ENCODE data around the gene NFKB2.

The NFKB2 gene

DNA sequence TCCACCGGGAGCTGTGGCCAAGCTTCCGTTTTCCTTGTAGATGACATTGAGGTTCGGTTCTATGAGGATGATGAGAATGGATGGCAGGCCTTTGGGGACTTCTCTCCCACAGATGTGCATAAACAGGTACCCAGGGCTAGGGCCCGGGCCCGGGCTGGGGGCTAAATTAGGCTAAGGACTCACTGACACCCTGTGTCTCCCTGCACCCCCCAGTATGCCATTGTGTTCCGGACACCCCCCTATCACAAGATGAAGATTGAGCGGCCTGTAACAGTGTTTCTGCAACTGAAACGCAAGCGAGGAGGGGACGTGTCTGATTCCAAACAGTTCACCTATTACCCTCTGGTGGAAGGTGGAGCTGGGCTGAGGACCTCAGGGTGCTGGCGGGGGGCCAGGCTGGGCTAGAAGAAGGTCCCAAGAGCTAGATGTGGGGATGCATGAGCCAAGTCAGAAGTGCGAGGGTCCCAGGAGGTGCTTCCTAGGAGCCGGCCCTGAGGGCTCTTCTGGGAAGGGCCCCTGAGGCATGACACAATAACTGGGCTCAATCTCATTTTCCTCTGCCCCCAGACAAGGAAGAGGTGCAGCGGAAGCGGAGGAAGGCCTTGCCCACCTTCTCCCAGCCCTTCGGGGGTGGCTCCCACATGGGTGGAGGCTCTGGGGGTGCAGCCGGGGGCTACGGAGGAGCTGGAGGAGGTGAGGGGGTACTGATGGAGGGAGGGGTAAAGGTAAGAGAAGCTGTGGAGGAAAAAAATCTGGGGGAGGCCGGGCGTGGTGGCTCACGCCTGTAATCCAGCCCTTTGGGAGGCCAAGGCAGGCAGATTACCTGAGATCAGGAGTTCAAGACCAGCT, 2.9 kb downstream of the NFKB2 start:
- TF ChIP-seq SIN3A (IDR thresholded peaks at IDR 0.05; ENCODE audit: borderline replicate concordance, insufficient read depth, low read length): no peak
- no peak for TF ChIP-seq FOXP2 (optimal IDR thresholded peaks at IDR 0.05; ENCODE audit: borderline replicate concordance, extremely low read depth, extremely low read length, insufficient read depth)
- TF ChIP-seq TAF1 (IDR thresholded peaks at IDR 0.05; ENCODE audit: borderline replicate concordance, insufficient read depth, low read length): no peak
- TF ChIP-seq POLR2AphosphoS5 (IDR thresholded peaks at IDR 0.05; ENCODE audit: low read depth, low read length): no peak
- TF ChIP-seq, protein P1, sequence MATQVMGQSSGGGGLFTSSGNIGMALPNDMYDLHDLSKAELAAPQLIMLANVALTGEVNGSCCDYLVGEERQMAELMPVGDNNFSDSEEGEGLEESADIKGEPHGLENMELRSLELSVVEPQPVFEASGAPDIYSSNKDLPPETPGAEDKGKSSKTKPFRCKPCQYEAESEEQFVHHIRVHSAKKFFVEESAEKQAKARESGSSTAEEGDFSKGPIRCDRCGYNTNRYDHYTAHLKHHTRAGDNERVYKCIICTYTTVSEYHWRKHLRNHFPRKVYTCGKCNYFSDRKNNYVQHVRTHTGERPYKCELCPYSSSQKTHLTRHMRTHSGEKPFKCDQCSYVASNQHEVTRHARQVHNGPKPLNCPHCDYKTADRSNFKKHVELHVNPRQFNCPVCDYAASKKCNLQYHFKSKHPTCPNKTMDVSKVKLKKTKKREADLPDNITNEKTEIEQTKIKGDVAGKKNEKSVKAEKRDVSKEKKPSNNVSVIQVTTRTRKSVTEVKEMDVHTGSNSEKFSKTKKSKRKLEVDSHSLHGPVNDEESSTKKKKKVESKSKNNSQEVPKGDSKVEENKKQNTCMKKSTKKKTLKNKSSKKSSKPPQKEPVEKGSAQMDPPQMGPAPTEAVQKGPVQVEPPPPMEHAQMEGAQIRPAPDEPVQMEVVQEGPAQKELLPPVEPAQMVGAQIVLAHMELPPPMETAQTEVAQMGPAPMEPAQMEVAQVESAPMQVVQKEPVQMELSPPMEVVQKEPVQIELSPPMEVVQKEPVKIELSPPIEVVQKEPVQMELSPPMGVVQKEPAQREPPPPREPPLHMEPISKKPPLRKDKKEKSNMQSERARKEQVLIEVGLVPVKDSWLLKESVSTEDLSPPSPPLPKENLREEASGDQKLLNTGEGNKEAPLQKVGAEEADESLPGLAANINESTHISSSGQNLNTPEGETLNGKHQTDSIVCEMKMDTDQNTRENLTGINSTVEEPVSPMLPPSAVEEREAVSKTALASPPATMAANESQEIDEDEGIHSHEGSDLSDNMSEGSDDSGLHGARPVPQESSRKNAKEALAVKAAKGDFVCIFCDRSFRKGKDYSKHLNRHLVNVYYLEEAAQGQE (IDR thresholded peaks at IDR 0.05; ENCODE audit: insufficient read depth in 1 of 2, low read depth in 2 of 2, low read length in 2 of 2): no peak

DNA sequence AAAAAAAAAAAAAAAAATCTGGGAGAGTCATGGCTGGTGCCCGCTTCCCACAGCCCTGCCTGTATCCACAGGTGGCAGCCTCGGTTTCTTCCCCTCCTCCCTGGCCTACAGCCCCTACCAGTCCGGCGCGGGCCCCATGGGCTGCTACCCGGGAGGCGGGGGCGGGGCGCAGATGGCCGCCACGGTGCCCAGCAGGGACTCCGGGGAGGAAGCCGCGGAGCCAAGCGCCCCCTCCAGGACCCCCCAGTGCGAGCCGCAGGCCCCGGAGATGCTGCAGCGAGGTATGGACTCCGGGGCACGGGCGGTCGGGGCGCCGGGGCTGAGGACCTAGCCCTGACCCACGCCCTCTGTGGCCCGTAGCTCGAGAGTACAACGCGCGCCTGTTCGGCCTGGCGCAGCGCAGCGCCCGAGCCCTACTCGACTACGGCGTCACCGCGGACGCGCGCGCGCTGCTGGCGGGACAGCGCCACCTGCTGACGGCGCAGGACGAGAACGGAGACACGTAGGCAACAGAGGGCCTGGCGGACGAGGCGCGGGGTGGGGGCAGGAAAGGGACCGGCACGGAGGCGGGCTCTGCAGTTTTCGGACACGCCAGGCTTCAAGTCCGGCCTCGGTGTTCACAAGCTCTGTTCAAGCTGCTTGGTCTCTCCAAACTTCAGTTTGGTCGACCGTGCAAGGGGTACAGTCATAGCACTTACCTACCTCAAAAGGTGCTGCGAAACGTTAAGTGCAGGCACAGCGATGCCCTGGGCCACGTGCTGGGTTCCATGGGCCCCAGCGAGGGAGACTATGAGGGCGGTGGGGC, 3.9 kb downstream of the NFKB2 start:
- TF ChIP-seq POLR2AphosphoS5 (IDR thresholded peaks at IDR 0.05; ENCODE audit: low read depth, low read length) (peak; percentile 72; the same call in 1 of the 2 replicates), FOXP2 (optimal IDR thresholded peaks at IDR 0.05; ENCODE audit: borderline replicate concordance, extremely low read depth, extremely low read length, insufficient read depth) (peak; percentile 99), SIN3A (IDR thresholded peaks at IDR 0.05; ENCODE audit: borderline replicate concordance, insufficient read depth, low read length) (0 out of 2 replicates have a peak, but pooled peaks have one; percentile 76), TAF1 (IDR thresholded peaks at IDR 0.05; ENCODE audit: borderline replicate concordance, insufficient read depth, low read length) (peak; percentile 46; the same call in 1 of the 2 replicates)
- TF ChIP-seq, protein P1 (IDR thresholded peaks at IDR 0.05; ENCODE audit: insufficient read depth in 1 of 2, low read depth in 2 of 2, low read length in 2 of 2): 0 out of 4 replicates have a peak, but pooled peaks of 1 of the 2 experiments have one; percentile 47

DNA sequence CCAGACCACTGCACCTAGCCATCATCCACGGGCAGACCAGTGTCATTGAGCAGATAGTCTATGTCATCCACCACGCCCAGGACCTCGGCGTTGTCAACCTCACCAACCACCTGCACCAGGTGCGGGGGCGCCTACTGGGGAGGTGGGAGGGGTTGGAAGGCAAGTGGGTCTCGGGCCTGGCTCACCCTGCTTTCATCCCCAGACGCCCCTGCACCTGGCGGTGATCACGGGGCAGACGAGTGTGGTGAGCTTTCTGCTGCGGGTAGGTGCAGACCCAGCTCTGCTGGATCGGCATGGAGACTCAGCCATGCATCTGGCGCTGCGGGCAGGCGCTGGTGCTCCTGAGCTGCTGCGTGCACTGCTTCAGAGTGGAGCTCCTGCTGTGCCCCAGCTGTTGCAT, 4.6 kb downstream of the NFKB2 start:
- TF ChIP-seq POLR2AphosphoS5 (IDR thresholded peaks at IDR 0.05; ENCODE audit: low read depth, low read length) (no peak), TAF1 (IDR thresholded peaks at IDR 0.05; ENCODE audit: borderline replicate concordance, insufficient read depth, low read length) (no peak), FOXP2 (optimal IDR thresholded peaks at IDR 0.05; ENCODE audit: borderline replicate concordance, extremely low read depth, extremely low read length, insufficient read depth) (no peak), SIN3A (IDR thresholded peaks at IDR 0.05; ENCODE audit: borderline replicate concordance, insufficient read depth, low read length) (no peak)
- TF ChIP-seq, protein P1 (IDR thresholded peaks at IDR 0.05; ENCODE audit: insufficient read depth in 1 of 2, low read depth in 2 of 2, low read length in 2 of 2): no peak

DNA sequence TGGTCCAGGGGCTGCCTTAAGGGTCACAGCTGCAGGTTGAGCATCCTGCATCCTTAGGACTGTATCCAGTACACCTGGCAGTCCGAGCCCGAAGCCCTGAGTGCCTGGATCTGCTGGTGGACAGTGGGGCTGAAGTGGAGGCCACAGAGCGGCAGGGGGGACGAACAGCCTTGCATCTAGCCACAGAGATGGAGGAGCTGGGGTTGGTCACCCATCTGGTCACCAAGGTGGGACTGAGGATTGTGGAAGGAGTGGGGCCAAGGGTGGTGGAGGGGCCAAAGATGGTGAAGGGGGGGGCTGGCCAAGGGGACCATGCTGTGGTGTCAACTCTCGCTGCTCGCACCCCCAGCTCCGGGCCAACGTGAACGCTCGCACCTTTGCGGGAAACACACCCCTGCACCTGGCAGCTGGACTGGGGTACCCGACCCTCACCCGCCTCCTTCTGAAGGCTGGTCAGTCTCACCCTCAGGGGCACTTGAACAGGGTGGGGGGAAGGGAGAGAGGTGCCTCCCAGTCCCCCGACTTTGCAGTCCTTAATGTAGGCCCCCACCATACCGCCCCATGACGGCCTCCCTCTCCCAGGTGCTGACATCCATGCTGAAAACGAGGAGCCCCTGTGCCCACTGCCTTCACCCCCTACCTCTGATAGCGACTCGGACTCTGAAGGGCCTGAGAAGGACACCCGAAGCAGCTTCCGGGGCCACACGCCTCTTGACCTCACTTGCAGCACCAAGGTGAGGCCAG, 5.3 kb downstream of the NFKB2 start:
- TF ChIP-seq FOXP2 (optimal IDR thresholded peaks at IDR 0.05; ENCODE audit: borderline replicate concordance, extremely low read depth, extremely low read length, insufficient read depth) (no peak), TAF1 (IDR thresholded peaks at IDR 0.05; ENCODE audit: borderline replicate concordance, insufficient read depth, low read length) (no peak), SIN3A (IDR thresholded peaks at IDR 0.05; ENCODE audit: borderline replicate concordance, insufficient read depth, low read length) (no peak), POLR2AphosphoS5 (IDR thresholded peaks at IDR 0.05; ENCODE audit: low read depth, low read length) (no peak)
- TF ChIP-seq, protein P1 (IDR thresholded peaks at IDR 0.05; ENCODE audit: insufficient read depth in 1 of 2, low read depth in 2 of 2, low read length in 2 of 2): no peak
